Endothelial cell of umbilical vein (primary cell): ENCODE measurements around the gene MYOF. TPM values are rescaled to one million over a fixed set of nuclear protein-coding genes. Genes with fewer than 3 reads are reported as not detected.

ENCODE experiments used
- BruUV-seq: library from RNA; stranded (reverse); fragments of 400-500 nt; replicated peaks from 2 replicates; lab custom pipeline; 2021; lab: Mats Ljungman, UMichigan
- CTCF ChIA-PET: fragments of 300-600, 350-600 bp; sonication (Branson Sonifier 250); formaldehyde crosslinking; loops from one replicate; lab custom pipeline; 2021; ENCODE audit warnings: antibody characterized with exemption, inconsistent platforms; lab: Charles Lee
- POLR2A ChIA-PET: fragments of 300-600, 350-600 bp; sonication (Branson Sonifier 250); formaldehyde crosslinking; loops from one replicate; lab custom pipeline; 2021; ENCODE audit warnings: antibody characterized with exemption, inconsistent platforms; lab: Charles Lee
- DNase-seq: peaks from one replicate; pipeline ENCODE4 v3.0.0-alpha.2; 2011; ENCODE audit warnings: low read depth, low spot score
- FAIRE-seq: peaks from 2 replicates; lab custom pipeline; 2011; peaks lifted over from hg19 to GRCh38; lab: Jason Lieb, UNC
- H2AFZ ChIP-seq: 2 replicates; pipeline ENCODE4 v1.6.0; 2012; ENCODE audit warnings: low read depth, low read length, control low read depth, inconsistent platforms
- H3K27ac ChIP-seq: 2 replicates; pipeline ENCODE4 v1.5.1; 2011; ENCODE audit warnings: low read depth, mild to moderate bottlenecking, control low read depth, low read length, moderate library complexity; ENCODE audit not compliant: insufficient read depth
- H3K27me3 ChIP-seq, 2 experiments: 2 replicates each; pipeline versions ENCODE4 v1.6.0 to v1.6.1; 2011; ENCODE audit warnings: low read length in 2 of 2, mixed read lengths in 1 of 2; ENCODE audit not compliant: control insufficient read depth in 2 of 2, insufficient read depth in 2 of 2
- H3K36me3 ChIP-seq, 2 experiments: 2 replicates in 1 of 2; 3 replicates in 1 of 2; pipeline ENCODE4 v1.5.1; 2011; ENCODE audit warnings: low read length in 2 of 2, mild to moderate bottlenecking in 1 of 2, moderate library complexity in 1 of 2; ENCODE audit not compliant: control insufficient read depth in 2 of 2, insufficient read depth in 2 of 2; ENCODE audit errors: extremely low read depth in 1 of 2
- H3K4me1 ChIP-seq: 3 replicates; pipeline ENCODE4 v1.5.1; 2011; ENCODE audit warnings: mild to moderate bottlenecking, low read length; ENCODE audit not compliant: control insufficient read depth, insufficient read depth; ENCODE audit errors: extremely low read depth
- H3K4me2 ChIP-seq: 2 replicates; pipeline ENCODE4 v1.6.1; 2011; ENCODE audit warnings: low read length, control low read depth, mixed read lengths; ENCODE audit not compliant: insufficient read depth
- H3K4me3 ChIP-seq, 3 experiments: fragments of 200-600 bp in 1 of 3; sonication (generic), shearing (Covaris generic) in 1 of 3; replicated peaks in 1 of 3; 2 replicates each; pipeline ENCODE4 v1.5.1; 2011 to 2016; ENCODE audit warnings: control low read depth in 3 of 3, low read length in 3 of 3, mild to moderate bottlenecking in 2 of 3, inconsistent platforms in 1 of 3, low read depth in 1 of 3, moderate library complexity in 1 of 3; ENCODE audit not compliant: insufficient read depth in 1 of 3
- H3K79me2 ChIP-seq: 2 replicates; pipeline ENCODE4 v1.6.0; 2012; ENCODE audit warnings: low read length, inconsistent platforms; ENCODE audit not compliant: control insufficient read depth, insufficient read depth
- H3K9ac ChIP-seq: replicated peaks from 2 replicates; pipeline ENCODE3; 2011; ENCODE audit warnings: low read length, control low read depth; ENCODE audit not compliant: insufficient read depth; ENCODE audit errors: extremely low read depth
- H3K9me1 ChIP-seq: replicated peaks from 3 replicates; pipeline ENCODE4 v1.6.0; 2011; ENCODE audit warnings: mild to moderate bottlenecking, low read length; ENCODE audit not compliant: control insufficient read depth, insufficient read depth; ENCODE audit errors: extremely low read depth
- H3K9me3 ChIP-seq: replicated peaks from 2 replicates; pipeline ENCODE4 v1.5.1; 2012; ENCODE audit warnings: low read length, inconsistent platforms; ENCODE audit not compliant: control insufficient read depth, insufficient read depth
- H4K20me1 ChIP-seq: replicated peaks from 2 replicates; pipeline ENCODE3; 2011; ENCODE audit warnings: mild to moderate bottlenecking, low read length; ENCODE audit not compliant: control insufficient read depth, insufficient read depth; ENCODE audit errors: extremely low read depth
- CTCF ChIP-seq, 2 donors: IDR thresholded peaks; 1 replicate in 1 of 2; 2 replicates in 1 of 2; pipeline ENCODE4 v1.5.1; 2011; ENCODE audit warnings: low read length in 2 of 2, mild to moderate bottlenecking in 2 of 2, moderate library complexity in 2 of 2, control low read depth in 1 of 2, inconsistent platforms in 1 of 2, low read depth in 1 of 2; ENCODE audit not compliant: insufficient read depth in 1 of 2; ENCODE audit errors: extremely low read depth in 1 of 2
- EZH2 ChIP-seq: IDR thresholded peaks from 2 replicates; pipeline ENCODE4 v1.6.1; 2012; ENCODE audit warnings: borderline replicate concordance, low read depth, mild to moderate bottlenecking, moderate library complexity, low read length, inconsistent platforms; ENCODE audit not compliant: severe bottlenecking
- FOS ChIP-seq: IDR thresholded peaks from 2 replicates; pipeline ENCODE4 v1.6.1; 2011; ENCODE audit warnings: mild to moderate bottlenecking, low read length, moderate library complexity, borderline replicate concordance; ENCODE audit not compliant: insufficient read depth
- GATA2 ChIP-seq: IDR thresholded peaks from 2 replicates; pipeline ENCODE4 v1.7.0; 2011; ENCODE audit warnings: low read depth, mild to moderate bottlenecking, moderate library complexity, mixed read lengths, low read length; ENCODE audit not compliant: insufficient read length, insufficient read depth
- JUN ChIP-seq: IDR thresholded peaks from 2 replicates; pipeline ENCODE4 v1.6.1; 2011; ENCODE audit warnings: borderline replicate concordance, low read depth; ENCODE audit not compliant: insufficient read length, insufficient read depth
- MAX ChIP-seq: IDR thresholded peaks from 2 replicates; pipeline ENCODE4 v1.6.1; 2011; ENCODE audit not compliant: insufficient read depth, insufficient read length
- MYC ChIP-seq: IDR thresholded peaks from one replicate; pipeline ENCODE4 v1.6.1; 2011; ENCODE audit warnings: mild to moderate bottlenecking, low read depth, low read length
- POLR2A ChIP-seq: IDR thresholded peaks from 2 replicates; pipeline ENCODE4 v1.6.1; 2012; ENCODE audit warnings: low read depth, mild to moderate bottlenecking, control low read depth, low read length
- POLR2AphosphoS5 ChIP-seq: IDR thresholded peaks from 2 replicates; pipeline ENCODE4 v1.6.1; 2012; ENCODE audit warnings: low read depth, mild to moderate bottlenecking, control low read depth, low read length, moderate library complexity; ENCODE audit not compliant: insufficient read depth
- dilution Hi-C: fragments of 300-500 bp; cut with MboI; formaldehyde crosslinking; loops from one replicate; pipeline ENCODE4 v1.15.0; 2019; ENCODE audit warnings: low sequenced_read_pairs; ENCODE audit not compliant: extremely low pct_ligation_motif_present
- intact Hi-C: fragments of 100-400 bp; cut with micrococcal nuclease; formaldehyde crosslinking; loops from one replicate; pipeline ENCODE4 v1.10.0; 2022
- polyA plus RNA-seq, 4 experiments: library from polyadenylated mRNA; depleted of rRNA in 3 of 4; stranded (reverse) in 3 of 4; unstranded in 1 of 4; fragments of >200 nt; gene quantifications; 2 replicates each; pipeline versions ENCODE4 v1.2.1 to v1.2.3, GENCODE V29; 2011 to 2012; ENCODE audit warnings: missing spikeins in 1 of 4
- total RNA-seq: library from RNA; stranded (reverse); gene quantifications from 2 replicates; pipeline ENCODE4 v1.2.3, GENCODE V29; 2021

MYOF gene
- total and polyA plus RNA-seq, 2 donors (not counting 3 experiments of a cell fraction or from before 2014, with no cell fraction given), result 98.4 to 379 TPM

DNA sequence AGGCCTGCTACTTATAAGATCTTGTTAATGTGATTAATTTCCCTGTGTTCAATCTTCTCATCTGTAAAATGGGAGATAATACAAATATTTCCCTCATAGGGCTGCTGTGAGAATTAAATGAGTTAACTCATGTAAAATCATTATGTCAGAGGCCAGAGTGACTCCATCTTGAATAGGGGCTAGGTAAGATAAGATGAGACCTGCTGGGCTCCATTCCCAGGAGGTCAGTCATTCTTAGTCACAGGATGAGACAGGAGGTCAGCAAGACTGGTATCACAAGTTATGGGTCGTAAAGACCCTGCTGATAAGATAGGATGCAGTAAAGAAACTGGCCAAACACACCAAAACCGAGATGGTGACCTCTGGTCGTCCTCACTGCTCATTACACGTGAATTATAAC lies 207.7 kb downstream of the MYOF start:
- intact Hi-C loops, result no loop called here
- Histone ChIP-seq H3K9me3 (no peaks in the 10 kb centered on the region), H3K9ac (no peak overlapping the region), H4K20me1 (no peaks in the 10 kb centered on the region), H3K27ac (no peak overlapping the region), H2AFZ (no peak overlapping the region), H3K9me1 (no peaks in the 10 kb centered on the region), H3K27me3 (peaks cover 0 to 2% of the 10 kb centered on the region in 2 experiments), H3K36me3 (no peaks in the 10 kb centered on the region), H3K79me2 (no peaks in the 10 kb centered on the region), H3K4me2 (no peak overlapping the region), H3K4me1 (no peaks in the 10 kb centered on the region), H3K4me3 (no peak overlapping the region)
- dilution Hi-C loops, result no loop called here
- ChIA-PET POLR2A (no interaction called here), CTCF (no interaction called here)
- no TSS peak for BruUV-seq
- no peak for DNase-seq
- FAIRE-seq, result no peak
- no peak for TF ChIP-seq CTCF (IDR thresholded peaks at IDR 0.05; ENCODE audit: extremely low read depth in 1 of 2, insufficient read depth in 1 of 2, low read depth in 1 of 2, low read length in 2 of 2)
- no peak for TF ChIP-seq MAX
- no peak for TF ChIP-seq POLR2A
- no peak for TF ChIP-seq GATA2
- no peak for TF ChIP-seq JUN
- no peak for TF ChIP-seq FOS
- no peak for TF ChIP-seq POLR2AphosphoS5
- TF ChIP-seq EZH2, result no peak
- no peak for TF ChIP-seq MYC
